ENCODE measurements around the gene KCTD17.

DNA sequence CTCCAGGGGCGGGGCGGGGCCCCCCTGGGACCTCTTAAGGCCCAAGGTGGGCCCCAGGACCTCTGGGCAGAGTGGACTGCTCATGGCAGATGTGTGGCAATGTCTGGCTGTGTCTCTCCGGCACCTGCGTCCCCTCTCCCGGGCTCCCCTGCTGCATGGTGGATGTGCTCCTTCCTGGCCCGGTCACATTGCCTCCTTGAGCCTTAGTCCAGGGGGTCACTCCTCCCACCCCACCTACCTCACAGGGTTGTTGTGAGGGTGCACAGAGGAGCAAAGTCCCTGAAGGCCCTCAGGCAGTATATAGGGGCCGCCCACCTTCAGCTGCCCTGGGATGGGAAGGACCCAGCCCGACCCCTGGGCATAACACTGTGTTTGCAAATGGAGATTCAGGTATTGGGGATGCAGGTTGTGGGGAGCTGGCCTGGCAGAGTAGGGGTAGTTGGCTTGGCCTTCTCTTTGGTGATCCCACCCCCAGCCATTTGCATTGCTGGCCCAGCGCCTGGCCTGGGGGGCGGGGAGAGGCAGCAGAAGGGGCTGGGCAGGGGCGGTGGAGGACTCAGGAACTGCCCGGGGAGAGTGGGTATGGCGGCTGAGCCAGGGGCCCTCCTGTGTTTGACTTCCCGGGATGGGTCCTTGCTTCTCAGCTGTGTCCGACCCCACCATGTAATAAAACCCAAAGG, 11.3 kb downstream of the KCTD17 start:
- TF ChIP-seq TCF7 (CRISPR knock-in tag; IDR thresholded peaks at IDR 0.05; ENCODE audit: low read depth) (no peak), IRF2 (CRISPR knock-in tag; IDR thresholded peaks at IDR 0.05; ENCODE audit: borderline replicate concordance, low read depth) (no peak), SP1 (CRISPR knock-in tag; conservative IDR thresholded peaks at IDR 0.05) (no peak), NR1H2 (CRISPR knock-in tag; IDR thresholded peaks at IDR 0.05) (no peak), TEAD4 (CRISPR knock-in tag; IDR thresholded peaks at IDR 0.05) (no peak), GABPB1 (CRISPR knock-in tag; IDR thresholded peaks at IDR 0.05) (no peak), JUN (CRISPR knock-in tag; IDR thresholded peaks at IDR 0.05) (no peak), FOXK1 (CRISPR knock-in tag; IDR thresholded peaks at IDR 0.05) (no peak)
- TF ChIP-seq, protein P1, sequence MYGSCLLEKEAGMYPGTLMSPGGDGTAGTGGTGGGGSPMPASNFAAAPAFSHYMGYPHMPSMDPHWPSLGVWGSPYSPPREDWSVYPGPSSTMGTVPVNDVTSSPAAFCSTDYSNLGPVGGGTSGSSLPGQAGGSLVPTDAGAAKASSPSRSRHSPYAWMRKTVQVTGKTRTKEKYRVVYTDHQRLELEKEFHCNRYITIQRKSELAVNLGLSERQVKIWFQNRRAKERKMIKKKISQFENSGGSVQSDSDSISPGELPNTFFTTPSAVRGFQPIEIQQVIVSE (CRISPR knock-in tag; IDR thresholded peaks at IDR 0.05; ENCODE audit: borderline replicate concordance) = no peak
- TF ChIP-seq, protein P2, sequence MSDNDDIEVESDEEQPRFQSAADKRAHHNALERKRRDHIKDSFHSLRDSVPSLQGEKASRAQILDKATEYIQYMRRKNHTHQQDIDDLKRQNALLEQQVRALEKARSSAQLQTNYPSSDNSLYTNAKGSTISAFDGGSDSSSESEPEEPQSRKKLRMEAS (CRISPR knock-in tag; IDR thresholded peaks at IDR 0.05) = no peak
- TF ChIP-seq, protein P3, sequence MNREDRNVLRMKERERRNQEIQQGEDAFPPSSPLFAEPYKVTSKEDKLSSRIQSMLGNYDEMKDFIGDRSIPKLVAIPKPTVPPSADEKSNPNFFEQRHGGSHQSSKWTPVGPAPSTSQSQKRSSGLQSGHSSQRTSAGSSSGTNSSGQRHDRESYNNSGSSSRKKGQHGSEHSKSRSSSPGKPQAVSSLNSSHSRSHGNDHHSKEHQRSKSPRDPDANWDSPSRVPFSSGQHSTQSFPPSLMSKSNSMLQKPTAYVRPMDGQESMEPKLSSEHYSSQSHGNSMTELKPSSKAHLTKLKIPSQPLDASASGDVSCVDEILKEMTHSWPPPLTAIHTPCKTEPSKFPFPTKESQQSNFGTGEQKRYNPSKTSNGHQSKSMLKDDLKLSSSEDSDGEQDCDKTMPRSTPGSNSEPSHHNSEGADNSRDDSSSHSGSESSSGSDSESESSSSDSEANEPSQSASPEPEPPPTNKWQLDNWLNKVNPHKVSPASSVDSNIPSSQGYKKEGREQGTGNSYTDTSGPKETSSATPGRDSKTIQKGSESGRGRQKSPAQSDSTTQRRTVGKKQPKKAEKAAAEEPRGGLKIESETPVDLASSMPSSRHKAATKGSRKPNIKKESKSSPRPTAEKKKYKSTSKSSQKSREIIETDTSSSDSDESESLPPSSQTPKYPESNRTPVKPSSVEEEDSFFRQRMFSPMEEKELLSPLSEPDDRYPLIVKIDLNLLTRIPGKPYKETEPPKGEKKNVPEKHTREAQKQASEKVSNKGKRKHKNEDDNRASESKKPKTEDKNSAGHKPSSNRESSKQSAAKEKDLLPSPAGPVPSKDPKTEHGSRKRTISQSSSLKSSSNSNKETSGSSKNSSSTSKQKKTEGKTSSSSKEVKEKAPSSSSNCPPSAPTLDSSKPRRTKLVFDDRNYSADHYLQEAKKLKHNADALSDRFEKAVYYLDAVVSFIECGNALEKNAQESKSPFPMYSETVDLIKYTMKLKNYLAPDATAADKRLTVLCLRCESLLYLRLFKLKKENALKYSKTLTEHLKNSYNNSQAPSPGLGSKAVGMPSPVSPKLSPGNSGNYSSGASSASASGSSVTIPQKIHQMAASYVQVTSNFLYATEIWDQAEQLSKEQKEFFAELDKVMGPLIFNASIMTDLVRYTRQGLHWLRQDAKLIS (CRISPR knock-in tag; IDR thresholded peaks at IDR 0.05; ENCODE audit: borderline replicate concordance) = no peak
- TF ChIP-seq, protein P4, sequence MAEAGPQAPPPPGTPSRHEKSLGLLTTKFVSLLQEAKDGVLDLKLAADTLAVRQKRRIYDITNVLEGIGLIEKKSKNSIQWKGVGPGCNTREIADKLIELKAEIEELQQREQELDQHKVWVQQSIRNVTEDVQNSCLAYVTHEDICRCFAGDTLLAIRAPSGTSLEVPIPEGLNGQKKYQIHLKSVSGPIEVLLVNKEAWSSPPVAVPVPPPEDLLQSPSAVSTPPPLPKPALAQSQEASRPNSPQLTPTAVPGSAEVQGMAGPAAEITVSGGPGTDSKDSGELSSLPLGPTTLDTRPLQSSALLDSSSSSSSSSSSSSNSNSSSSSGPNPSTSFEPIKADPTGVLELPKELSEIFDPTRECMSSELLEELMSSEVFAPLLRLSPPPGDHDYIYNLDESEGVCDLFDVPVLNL (CRISPR knock-in tag; IDR thresholded peaks at IDR 0.05; ENCODE audit: borderline replicate concordance, low read depth) = no peak
- TF ChIP-seq, protein P5, sequence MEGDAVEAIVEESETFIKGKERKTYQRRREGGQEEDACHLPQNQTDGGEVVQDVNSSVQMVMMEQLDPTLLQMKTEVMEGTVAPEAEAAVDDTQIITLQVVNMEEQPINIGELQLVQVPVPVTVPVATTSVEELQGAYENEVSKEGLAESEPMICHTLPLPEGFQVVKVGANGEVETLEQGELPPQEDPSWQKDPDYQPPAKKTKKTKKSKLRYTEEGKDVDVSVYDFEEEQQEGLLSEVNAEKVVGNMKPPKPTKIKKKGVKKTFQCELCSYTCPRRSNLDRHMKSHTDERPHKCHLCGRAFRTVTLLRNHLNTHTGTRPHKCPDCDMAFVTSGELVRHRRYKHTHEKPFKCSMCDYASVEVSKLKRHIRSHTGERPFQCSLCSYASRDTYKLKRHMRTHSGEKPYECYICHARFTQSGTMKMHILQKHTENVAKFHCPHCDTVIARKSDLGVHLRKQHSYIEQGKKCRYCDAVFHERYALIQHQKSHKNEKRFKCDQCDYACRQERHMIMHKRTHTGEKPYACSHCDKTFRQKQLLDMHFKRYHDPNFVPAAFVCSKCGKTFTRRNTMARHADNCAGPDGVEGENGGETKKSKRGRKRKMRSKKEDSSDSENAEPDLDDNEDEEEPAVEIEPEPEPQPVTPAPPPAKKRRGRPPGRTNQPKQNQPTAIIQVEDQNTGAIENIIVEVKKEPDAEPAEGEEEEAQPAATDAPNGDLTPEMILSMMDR (IDR thresholded peaks at IDR 0.05) = no peak
- TF ChIP-seq, protein P6, sequence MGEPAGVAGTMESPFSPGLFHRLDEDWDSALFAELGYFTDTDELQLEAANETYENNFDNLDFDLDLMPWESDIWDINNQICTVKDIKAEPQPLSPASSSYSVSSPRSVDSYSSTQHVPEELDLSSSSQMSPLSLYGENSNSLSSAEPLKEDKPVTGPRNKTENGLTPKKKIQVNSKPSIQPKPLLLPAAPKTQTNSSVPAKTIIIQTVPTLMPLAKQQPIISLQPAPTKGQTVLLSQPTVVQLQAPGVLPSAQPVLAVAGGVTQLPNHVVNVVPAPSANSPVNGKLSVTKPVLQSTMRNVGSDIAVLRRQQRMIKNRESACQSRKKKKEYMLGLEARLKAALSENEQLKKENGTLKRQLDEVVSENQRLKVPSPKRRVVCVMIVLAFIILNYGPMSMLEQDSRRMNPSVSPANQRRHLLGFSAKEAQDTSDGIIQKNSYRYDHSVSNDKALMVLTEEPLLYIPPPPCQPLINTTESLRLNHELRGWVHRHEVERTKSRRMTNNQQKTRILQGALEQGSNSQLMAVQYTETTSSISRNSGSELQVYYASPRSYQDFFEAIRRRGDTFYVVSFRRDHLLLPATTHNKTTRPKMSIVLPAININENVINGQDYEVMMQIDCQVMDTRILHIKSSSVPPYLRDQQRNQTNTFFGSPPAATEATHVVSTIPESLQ (CRISPR knock-in tag; IDR thresholded peaks at IDR 0.05) = no peak

All from WTC11 (cell line).